RCC 7860 (cell line): Measurements from ENCODE around the gene QRFP.

Experiments
- DNase-seq: peaks from one replicate; pipeline ENCODE4 v3.0.0-alpha.2; 2015; ENCODE audit warnings: low spot score
- FAIRE-seq: peaks from 2 replicates; lab custom pipeline; 2012; peaks lifted over from hg19 to GRCh38; lab: Jason Lieb, UNC

The QRFP gene

GRCh38 chr9:130934246-130934645 is 37.6 kb upstream of the QRFP start:
- DNase-seq (no peak), FAIRE-seq (no peak)

DNA sequence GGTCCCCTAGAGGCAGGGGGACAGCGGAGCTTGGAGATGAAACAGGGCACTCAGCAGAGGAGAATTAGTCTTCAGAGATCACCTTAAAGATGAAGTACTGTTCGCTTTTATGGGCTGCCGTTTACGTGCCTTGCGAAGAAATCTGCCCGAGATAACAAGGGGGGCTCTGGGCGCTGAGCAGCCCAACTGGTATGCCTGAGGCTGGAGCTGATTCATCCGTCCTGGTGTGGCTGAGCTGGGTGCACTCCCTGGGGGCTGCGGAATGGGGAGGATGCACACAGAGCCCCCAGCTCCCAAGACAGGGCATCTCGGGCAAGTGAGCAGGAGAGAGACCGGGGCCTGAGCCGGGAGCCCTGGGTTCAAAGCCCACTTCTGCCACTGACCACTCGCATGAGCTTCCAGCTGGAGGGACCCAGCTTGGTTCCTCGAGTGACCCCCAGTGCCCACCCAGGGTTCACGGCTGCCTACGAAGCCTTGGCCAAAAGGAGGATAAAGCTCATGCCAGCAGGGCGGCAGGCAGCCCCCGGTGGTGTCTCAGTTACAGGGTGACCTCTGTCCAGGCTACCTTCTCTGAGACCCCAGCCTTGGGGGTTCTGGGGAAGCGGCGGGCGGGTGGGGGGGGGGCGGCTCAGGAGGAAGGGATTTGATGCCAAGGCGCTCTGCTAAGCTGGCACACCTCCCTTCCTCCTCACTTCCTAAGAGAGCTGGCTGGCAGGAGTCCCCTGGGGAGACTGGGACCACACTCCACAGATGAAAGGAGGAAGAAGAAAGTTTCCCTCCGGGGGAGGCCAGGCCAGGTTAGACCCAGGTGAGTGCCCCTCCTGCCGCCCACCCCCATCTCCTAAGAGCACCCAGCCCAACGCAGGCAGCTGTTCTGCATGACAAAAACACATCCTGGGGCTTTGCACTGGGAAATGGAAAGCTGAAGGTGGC is 36.8 kb upstream of the QRFP start:
- DNase-seq (peak; percentile 79), FAIRE-seq (no peak)

DNA sequence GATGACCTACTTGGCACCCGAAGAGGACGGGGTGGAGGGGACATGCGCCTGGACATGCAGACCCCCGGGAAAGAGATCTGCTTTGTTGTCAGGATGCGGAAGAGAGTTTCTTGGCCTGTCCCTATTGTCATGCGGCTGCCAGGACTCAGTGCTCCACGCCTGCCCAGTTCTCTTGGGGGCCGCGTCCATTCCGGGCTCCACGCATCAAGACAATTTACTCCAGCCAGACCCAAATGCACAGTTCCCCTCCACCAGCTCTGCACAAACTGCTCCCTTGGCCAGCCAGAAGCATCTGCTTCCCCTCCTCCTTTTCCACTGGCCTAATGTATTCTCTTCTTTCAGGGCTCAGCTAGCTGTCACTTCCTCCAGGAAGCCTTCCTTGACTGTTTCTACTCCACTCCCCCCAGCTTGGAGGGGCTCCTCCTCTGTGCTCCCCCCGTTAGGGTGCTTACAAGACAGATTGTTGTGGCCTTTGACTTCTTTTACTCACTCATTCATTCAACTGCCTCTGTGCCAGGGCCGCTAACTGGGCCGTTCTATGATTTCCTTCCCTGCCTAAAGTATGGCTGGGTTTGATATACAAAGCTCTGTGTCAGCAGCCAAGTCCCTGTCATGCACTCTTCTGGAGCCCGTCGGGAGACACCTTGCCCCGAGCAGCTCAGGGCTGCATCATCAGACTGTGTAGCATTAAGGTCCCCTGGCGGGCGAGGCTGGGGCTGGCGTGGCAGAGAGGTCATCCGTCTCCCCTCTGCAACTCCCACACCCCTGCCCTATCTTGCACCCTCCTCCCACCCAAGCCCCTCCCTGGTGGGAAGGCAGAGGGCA is 35.9 kb upstream of the QRFP start:
- DNase-seq (peak; percentile 79), FAIRE-seq (no peak)

DNA sequence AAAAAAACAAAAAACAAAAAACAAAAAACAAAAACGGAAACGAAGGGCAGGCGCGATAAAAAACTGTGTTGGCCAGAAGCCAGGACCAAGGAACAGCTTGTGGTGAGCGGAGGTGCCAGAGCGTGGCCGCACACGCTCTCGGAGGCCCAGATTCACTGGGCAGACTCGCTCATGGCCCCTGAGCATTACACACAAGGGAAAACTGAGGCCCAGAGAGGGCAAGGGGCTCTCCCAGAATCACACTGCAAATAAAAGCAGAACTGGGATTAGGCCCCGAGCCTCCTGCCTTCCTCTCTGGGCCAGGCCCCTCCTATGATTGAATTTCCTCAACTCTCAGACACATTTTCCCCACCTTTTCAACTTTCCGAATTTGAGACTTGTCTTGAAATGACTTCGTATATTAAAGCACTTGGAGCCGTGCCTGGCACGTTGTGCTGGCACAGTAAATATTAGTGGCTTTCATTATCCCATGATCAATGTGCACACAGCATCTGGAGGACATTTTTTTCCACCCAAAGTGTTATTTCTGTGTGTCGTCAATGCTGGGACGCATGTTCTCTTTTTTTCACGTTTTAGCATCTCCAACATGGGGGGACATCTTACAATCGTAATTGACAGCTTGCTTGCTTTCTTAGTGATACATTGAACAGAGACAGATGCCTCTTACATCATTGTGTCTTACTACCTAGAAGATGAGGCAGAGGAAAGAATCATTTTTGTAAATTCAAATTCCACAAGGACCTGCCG is 35.1 kb upstream of the QRFP start:
- FAIRE-seq = no peak

DNA sequence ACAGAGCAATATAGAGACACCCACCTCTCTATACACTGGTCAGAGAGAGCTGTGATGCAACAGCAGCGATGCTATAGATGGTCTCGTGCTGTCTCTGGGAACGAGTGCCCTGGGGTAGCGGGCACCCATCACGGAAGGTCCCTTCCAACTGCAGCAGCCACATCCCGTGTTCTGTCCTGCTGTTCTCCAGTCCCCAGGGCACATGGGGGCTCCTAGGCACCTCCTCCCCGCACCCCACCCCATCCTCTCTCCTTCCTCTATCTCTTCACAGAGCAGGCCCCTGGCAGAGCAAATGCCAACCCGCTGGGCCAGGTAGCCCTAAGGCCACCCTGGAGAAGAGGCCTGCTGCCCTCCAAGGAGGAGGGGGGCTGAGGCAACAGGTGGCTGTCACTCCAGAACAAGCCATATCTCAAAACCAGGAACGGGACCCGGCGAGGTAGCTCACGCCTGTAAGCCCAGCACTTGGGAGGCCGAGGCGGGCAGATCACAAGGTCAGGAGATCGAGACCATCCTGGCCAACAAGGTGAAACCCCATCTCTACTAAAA is 34.3 kb upstream of the QRFP start:
- DNase-seq (no peak), FAIRE-seq (no peak)

More for the DNA sequence above, 35.1 kb upstream of the QRFP start:
- no peak for DNase-seq

DNA sequence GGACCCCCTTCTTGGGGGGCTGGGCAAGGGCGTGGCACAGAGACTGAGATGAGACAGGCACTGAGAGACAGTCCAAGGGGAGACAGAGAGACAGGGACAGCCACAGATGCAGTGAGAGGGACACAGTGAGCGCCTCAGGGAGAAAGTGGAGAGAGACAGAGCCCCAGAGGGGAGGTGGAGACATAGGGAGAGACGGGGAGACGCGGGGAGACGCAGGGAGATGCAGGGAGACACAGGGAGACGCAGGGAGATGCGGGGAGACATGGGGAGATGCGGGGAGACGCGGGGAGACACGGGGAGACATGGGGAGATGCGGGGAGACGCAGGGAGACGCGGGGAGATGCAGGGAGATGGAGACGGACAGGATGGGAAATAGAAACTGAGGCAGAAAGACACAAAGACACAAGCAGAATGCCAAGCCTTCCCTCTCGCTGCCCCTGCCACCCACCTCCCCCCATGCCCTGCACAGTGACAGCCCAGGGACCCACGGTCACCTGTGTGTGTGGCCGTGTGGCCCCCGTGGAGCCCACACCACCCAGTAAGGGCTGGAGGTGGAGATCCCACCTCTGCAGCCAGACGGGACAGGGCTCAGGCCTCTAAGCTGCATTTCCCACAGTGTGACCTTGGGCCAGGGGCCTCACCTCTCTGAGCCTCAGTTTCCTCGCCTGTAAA is 33.7 kb upstream of the QRFP start:
- no peak for DNase-seq
- FAIRE-seq = no peak

GRCh38 chr9:130929571-130930038 is 33.0 kb upstream of the QRFP start:
- DNase-seq (no peak), FAIRE-seq (no peak)

- DNase-seq (peak; percentile 97), FAIRE-seq (peak; percentile 89)
These were observed 31.6 kb upstream of the QRFP start for GRCh38 chr9:130927995-130928900.

GRCh38 chr9:130927338-130927737 is 30.7 kb upstream of the QRFP start:
- FAIRE-seq (peak; percentile 50), DNase-seq (peak; percentile 70)

- FAIRE-seq (no peak), DNase-seq (no peak)
These were observed 28.6 kb upstream of the QRFP start for GRCh38 chr9:130925050-130925678.

DNA sequence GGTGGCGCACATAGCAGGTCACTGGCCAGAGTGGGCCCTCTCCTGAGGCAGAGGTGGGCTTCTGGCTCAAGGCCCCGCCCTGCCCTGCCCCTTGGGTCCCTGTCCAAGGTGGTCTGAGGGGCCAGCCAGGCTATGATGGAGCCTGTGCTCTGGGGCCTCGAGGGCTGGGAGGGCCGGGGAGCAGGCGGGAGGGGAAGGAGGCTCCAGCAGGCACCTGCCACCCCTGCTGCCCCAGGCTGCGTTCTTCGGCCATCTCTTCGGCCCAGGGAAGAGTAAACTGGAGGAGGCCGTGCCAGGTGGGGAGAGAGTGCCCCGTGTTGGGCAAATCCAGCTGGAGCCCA is 27.8 kb upstream of the QRFP start:
- DNase-seq (no peak), FAIRE-seq (no peak)

DNA sequence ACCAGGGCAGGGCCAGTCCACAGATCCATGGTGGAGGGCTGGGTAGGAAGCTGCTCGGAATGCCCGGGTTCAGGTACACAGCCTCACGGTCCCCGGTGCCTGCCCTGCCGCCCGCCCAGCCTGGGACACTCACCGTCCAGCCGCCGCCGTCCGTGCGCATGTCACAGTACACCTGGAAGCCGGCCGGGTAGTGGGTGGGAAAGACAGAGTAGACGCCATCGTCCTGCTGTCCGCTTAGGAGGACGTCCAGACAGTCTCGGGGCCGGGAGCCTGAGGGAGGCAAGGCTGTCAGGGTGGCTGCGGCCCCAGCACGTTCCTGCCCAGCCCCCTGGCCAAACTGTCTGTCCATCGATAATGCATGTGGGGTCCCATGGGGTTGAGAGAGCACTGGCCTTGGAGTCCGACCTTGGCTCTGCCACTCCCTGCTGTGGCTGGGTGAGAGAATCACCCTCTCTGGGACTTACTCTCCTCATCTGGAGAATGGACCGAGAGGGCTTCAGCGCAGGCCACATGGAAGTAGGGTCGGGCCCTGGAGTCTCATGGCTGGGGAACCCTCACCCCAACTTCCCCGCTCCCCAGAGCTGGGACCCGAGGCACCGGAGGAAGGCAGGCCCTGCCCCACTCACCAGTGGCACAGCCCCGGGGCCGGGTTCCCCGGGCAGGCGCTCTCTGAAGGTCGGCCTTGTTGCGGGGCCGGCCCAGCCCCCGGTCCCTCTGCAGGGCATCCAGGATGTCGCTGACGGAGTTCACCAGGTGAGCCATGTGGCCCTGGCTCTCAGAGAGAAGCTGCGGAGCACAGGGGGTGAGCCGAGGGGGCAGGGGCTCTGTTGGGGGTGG is 27.2 kb upstream of the QRFP start:
- FAIRE-seq (no peak), DNase-seq (no peak)

GRCh38 chr9:130922893-130923610 is 26.4 kb upstream of the QRFP start:
- no peak for FAIRE-seq
- DNase-seq = no peak

GRCh38 chr9:130921989-130922892 is 25.6 kb upstream of the QRFP start:
- FAIRE-seq = no peak

DNA sequence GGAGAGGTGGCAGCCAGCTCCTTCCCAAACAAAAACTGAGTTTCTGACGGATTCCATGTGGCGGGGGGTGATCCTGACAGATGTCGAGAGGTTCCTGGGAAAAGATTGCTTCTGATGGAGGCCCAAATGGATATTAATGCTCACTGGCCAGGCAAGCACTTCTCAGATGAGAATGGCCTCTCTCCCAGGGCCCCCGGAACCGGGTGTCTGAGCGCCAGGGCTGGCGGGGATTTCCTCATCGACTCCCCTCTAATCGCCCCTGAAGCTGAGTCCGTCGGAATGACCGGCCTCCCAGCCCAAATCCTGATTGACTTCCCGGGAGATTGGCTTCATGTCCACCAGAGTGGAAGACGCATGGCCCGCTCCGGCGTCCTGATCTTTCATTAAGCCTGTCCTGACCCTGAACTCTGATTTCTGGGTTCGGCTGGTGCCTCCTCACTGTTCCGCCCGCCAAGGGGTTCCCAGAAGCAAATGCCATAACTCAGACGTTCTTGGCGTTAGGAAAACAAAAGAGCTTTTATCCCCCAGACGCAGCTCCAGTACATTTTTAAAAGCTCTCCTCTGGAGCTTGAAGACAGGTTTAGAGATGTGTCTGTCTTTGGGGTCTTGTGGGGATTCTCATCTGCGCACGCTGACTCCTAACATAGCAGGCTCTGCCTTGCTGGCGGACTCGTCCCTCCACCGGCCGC is 24.8 kb upstream of the QRFP start:
- FAIRE-seq = no peak

More at GRCh38 chr9:130921989-130922892, 25.6 kb upstream of the QRFP start:
- DNase-seq = no peak

More for the DNA sequence above, 24.8 kb upstream of the QRFP start:
- no peak for DNase-seq
